Body of pancreas (tissue), 4 donors: ENCODE results near the gene GPR31.

Experiments used
- CTCF ChIP-seq, 7 experiments: fragments of 450-650 bp in 4 of 7; fragments of 200-600 bp in 3 of 7; sonication (generic) in 3 of 7; IDR thresholded peaks; one replicate each; pipeline ENCODE4 v1.5.1; 2016 to 2019; ENCODE audit warnings: antibody characterized with exemption in 7 of 7
- POLR2A ChIP-seq, 3 donors: fragments of 450-650 bp; IDR thresholded peaks; one replicate each; pipeline ENCODE4 v1.6.1; 2016; ENCODE audit warnings: antibody characterized with exemption in 3 of 3, mild to moderate bottlenecking in 2 of 3

- TF ChIP-seq CTCF (IDR thresholded peaks at IDR 0.05), result no peak
- TF ChIP-seq POLR2A (IDR thresholded peaks at IDR 0.05), result no peak
Measured at GRCh38 chr6:167163476-167164011, 5.8 kb upstream of the GPR31 start.
